Activated T-cell treated with anti-CD3 and anti-CD28 coated beads, Interleukin-2, amount 50 U/mL, for 4 hours (primary cell): ENCODE measurements around the gene MGAM2. TPM values are rescaled to one million over a fixed set of nuclear protein-coding genes. Genes with fewer than 3 reads are reported as not detected.

ENCODE experiments used
- ATAC-seq, 2 donors: fragments of 200-7000 bp; cut with Tn5 transposase; one replicate each; pipeline ENCODE4 v1.10.0; 2021
- DNase-seq: peaks from one replicate; pipeline ENCODE4 v3.0.0-alpha.2; 2020
- H3K27me3 Mint-ChIP-seq: one replicate; pipeline ENCODE4 v1.8.0; 2021; ENCODE audit warnings: low read depth, mixed read lengths
- H3K36me3 Mint-ChIP-seq: one replicate; pipeline ENCODE4 v1.8.0; 2022; ENCODE audit warnings: mixed read lengths; ENCODE audit not compliant: insufficient read depth
- H3K4me1 Mint-ChIP-seq: one replicate; pipeline ENCODE4 v1.8.0; 2021; ENCODE audit warnings: low read depth, mixed read lengths
- H3K4me3 Mint-ChIP-seq: one replicate; pipeline ENCODE4 v1.8.0; 2021; ENCODE audit warnings: mild to moderate bottlenecking, moderate library complexity, mixed read lengths
- H3K9me3 Mint-ChIP-seq: one replicate; pipeline ENCODE4 v1.8.0; 2021; ENCODE audit warnings: mixed read lengths
- total RNA-seq, 3 donors: library from RNA; stranded (reverse); gene quantifications; one replicate each; pipeline ENCODE4 v1.2.1, GENCODE V29; 2021

MGAM2 gene
- total RNA-seq, 3 donors from 2014 or later = not detected

- peaks cover 6% of the 10 kb centered on the region for H3K27me3 Mint-ChIP-seq
- H3K9me3 Mint-ChIP-seq = no peaks in the 10 kb centered on the region
- no peak for ATAC-seq
- H3K4me1 Mint-ChIP-seq = no peaks in the 10 kb centered on the region
- no peaks in the 10 kb centered on the region for H3K36me3 Mint-ChIP-seq
- no peak overlapping the region for H3K4me3 Mint-ChIP-seq
- no peak for DNase-seq
These were observed 6.7 kb upstream of the MGAM2 start for GRCh38 chr7:142104550-142105527.

- no peaks in the 10 kb centered on the region for H3K4me1 Mint-ChIP-seq
- H3K9me3 Mint-ChIP-seq = no peaks in the 10 kb centered on the region
- DNase-seq (no peak), ATAC-seq (no peak)
- H3K36me3 Mint-ChIP-seq = no peaks in the 10 kb centered on the region
- peaks cover 2% of the 10 kb centered on the region for H3K27me3 Mint-ChIP-seq
- no peak overlapping the region for H3K4me3 Mint-ChIP-seq
These were observed 2.6 kb upstream of the MGAM2 start for GRCh38 chr7:142108728-142109505.

DNA sequence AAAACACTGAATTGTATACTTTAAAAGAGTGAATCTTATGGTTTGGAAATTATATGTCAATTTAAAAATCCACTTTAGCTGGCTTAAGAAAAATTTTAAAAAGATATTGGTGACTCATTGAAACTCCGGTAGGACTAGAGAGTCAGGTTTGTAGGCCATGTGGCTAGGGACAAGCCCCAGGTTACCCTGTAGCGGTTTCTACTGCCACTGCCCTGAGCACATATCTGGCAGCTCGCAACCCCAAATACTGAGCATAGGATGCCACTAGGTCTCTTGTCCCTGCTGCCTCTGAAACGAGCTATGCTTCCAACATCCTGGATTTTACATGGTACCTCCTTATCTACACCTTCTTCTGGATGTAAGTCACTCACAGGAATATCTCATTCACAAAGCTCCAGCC, 1.4 kb upstream of the MGAM2 start:
- no peak overlapping the region for H3K4me3 Mint-ChIP-seq
- ATAC-seq = no peak
- peaks cover 2% of the 10 kb centered on the region for H3K27me3 Mint-ChIP-seq
- H3K9me3 Mint-ChIP-seq = no peaks in the 10 kb centered on the region
- H3K4me1 Mint-ChIP-seq = no peaks in the 10 kb centered on the region
- no peak for DNase-seq
- H3K36me3 Mint-ChIP-seq = no peaks in the 10 kb centered on the region

GRCh38 chr7:142110638-142111037, 880 bp upstream of the MGAM2 start:
- Mint-ChIP-seq H3K36me3 (no peaks in the 10 kb centered on the region), H3K27me3 (peaks cover 2% of the 10 kb centered on the region), H3K4me3 (no peak overlapping the region), H3K9me3 (no peaks in the 10 kb centered on the region), H3K4me1 (no peaks in the 10 kb centered on the region)
- ATAC-seq (no peak), DNase-seq (no peak)

GRCh38 chr7:142112086-142112485, 568 bp downstream of the MGAM2 start:
- H3K4me3 Mint-ChIP-seq = no peak overlapping the region
- ATAC-seq = no peak
- H3K9me3 Mint-ChIP-seq = no peaks in the 10 kb centered on the region
- no peaks in the 10 kb centered on the region for H3K4me1 Mint-ChIP-seq
- DNase-seq = no peak
- no peaks in the 10 kb centered on the region for H3K27me3 Mint-ChIP-seq
- H3K36me3 Mint-ChIP-seq = no peaks in the 10 kb centered on the region

DNA sequence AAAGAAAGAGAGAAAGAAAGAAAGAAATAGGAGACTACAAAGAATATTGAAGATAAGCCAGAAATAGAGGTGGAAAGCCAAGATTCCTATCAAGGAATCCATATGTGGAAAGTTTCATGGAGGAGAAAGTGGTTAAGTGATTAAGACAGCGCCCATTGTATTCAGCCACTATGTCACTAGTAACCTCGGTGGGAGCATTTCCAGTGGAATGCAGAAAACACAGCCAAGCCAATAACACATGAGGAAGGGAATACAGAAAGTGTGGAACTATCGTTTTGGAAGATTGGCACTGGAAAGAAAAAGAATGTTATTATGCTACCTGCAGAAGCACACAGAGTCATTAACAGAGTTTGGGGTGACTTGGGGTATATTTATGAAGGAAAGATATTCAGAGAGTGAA, 2.7 kb downstream of the MGAM2 start:
- no peaks in the 10 kb centered on the region for H3K4me1 Mint-ChIP-seq
- no peak overlapping the region for H3K4me3 Mint-ChIP-seq
- H3K27me3 Mint-ChIP-seq = no peaks in the 10 kb centered on the region
- no peaks in the 10 kb centered on the region for H3K36me3 Mint-ChIP-seq
- DNase-seq (no peak), ATAC-seq (no peak)
- no peaks in the 10 kb centered on the region for H3K9me3 Mint-ChIP-seq

DNA sequence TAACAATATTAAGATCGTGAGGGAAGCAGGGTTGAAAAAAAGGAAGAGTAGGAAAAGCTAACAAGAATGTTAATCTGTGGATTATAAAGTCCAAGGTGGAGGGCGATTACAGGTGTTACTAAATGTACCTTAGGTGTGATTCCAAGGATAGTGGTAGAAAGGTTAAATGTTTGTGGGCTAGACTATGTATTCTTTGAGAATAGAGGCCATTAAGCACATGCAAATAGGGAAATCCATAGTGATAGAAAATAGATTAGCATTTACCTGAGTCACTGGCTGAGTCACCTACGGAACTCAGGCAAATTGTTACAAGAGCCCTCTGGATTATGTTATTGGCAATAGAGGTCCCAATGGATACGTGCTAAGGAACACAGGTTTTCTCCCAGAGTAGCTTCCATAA, 9.0 kb downstream of the MGAM2 start:
- Mint-ChIP-seq H3K4me1 (no peaks in the 10 kb centered on the region), H3K36me3 (no peaks in the 10 kb centered on the region), H3K9me3 (no peaks in the 10 kb centered on the region), H3K27me3 (no peaks in the 10 kb centered on the region), H3K4me3 (no peak overlapping the region)
- no peak for DNase-seq
- no peak for ATAC-seq

DNA sequence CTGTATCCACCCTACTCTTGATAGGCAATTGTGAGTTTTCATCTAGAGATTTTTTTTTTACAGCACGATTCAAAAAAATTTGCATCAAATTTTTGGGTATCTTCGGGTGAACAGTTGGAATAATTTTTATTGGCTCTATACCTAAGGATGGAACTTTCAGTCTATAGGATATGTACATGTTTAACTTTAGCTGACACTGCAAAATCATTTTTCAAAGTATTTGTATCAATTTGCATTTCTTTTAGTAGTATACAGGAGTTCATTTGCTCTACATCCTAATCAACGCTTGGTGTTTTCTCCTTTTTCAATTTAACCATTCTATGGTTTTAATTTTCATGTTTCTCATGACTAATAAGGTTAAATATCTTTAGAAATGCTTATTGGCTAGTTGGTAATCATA, 11.7 kb downstream of the MGAM2 start:
- no peak for ATAC-seq
- no peak for DNase-seq
- no peaks in the 10 kb centered on the region for H3K9me3 Mint-ChIP-seq
- no peaks in the 10 kb centered on the region for H3K4me1 Mint-ChIP-seq
- no peak overlapping the region for H3K4me3 Mint-ChIP-seq
- H3K36me3 Mint-ChIP-seq = no peaks in the 10 kb centered on the region
- H3K27me3 Mint-ChIP-seq = peaks cover 5% of the 10 kb centered on the region

DNA sequence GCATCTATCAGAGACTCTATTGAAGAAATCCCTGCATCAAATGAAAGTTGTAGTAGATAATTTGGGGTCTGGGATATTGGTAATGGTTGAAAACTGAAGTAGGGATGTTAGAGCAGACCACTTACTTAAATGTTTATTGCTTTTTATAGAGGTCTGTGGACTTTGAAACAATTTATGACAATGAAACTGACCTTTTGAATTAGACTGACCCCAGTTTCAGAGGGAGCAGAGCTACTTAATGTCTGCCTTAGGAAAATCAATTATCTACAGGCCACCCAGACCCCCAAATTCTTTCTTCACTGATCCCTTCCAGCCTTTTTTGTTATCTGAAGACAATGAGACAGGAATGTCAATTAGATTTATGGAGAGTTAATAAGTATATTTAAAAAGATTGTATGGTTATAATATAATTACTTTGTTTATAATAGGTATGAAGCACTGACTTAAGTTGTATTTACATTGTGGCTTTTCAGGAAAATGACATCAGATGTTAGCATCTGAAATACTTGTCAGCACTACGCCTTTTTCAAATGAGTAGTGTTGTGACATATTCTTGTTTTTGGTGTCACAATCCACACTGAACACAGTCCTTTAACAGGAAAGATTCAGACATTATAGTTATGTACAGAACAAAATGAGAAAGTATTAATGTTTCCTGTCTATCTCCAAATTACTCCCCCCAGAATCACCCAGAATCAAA, 13.9 kb downstream of the MGAM2 start:
- Mint-ChIP-seq H3K4me1 (no peaks in the 10 kb centered on the region), H3K27me3 (peaks cover 6% of the 10 kb centered on the region), H3K9me3 (no peaks in the 10 kb centered on the region), H3K4me3 (no peak overlapping the region), H3K36me3 (no peaks in the 10 kb centered on the region)
- DNase-seq (no peak), ATAC-seq (no peak)

GRCh38 chr7:142130267-142130666, 18.7 kb downstream of the MGAM2 start:
- H3K4me3 Mint-ChIP-seq = no peak overlapping the region
- ATAC-seq = no peak

GRCh38 chr7:142131439-142132185, 20.1 kb downstream of the MGAM2 start:
- no peaks in the 10 kb centered on the region for H3K4me1 Mint-ChIP-seq
- no peaks in the 10 kb centered on the region for H3K9me3 Mint-ChIP-seq
- ATAC-seq = no peak
- no peak for DNase-seq
- no peak overlapping the region for H3K4me3 Mint-ChIP-seq
- no peaks in the 10 kb centered on the region for H3K36me3 Mint-ChIP-seq
- peaks cover 15% of the 10 kb centered on the region for H3K27me3 Mint-ChIP-seq

More at GRCh38 chr7:142130267-142130666, 18.7 kb downstream of the MGAM2 start:
- no peaks in the 10 kb centered on the region for H3K36me3 Mint-ChIP-seq
- peaks cover 13% of the 10 kb centered on the region for H3K27me3 Mint-ChIP-seq
- no peaks in the 10 kb centered on the region for H3K9me3 Mint-ChIP-seq
- DNase-seq = no peak
- no peaks in the 10 kb centered on the region for H3K4me1 Mint-ChIP-seq

- ATAC-seq = no peak
- no peak for DNase-seq
- no peaks in the 10 kb centered on the region for H3K4me1 Mint-ChIP-seq
- peaks cover 9% of the 10 kb centered on the region for H3K27me3 Mint-ChIP-seq
- H3K36me3 Mint-ChIP-seq = no peaks in the 10 kb centered on the region
- no peaks in the 10 kb centered on the region for H3K9me3 Mint-ChIP-seq
- no peak overlapping the region for H3K4me3 Mint-ChIP-seq
These were observed 22.2 kb downstream of the MGAM2 start for GRCh38 chr7:142133731-142134148.

- Mint-ChIP-seq H3K4me3 (no peak overlapping the region), H3K36me3 (no peaks in the 10 kb centered on the region), H3K4me1 (no peaks in the 10 kb centered on the region), H3K9me3 (no peaks in the 10 kb centered on the region), H3K27me3 (peaks cover 9% of the 10 kb centered on the region)
- DNase-seq (no peak), ATAC-seq (no peak)
These were observed 23.4 kb downstream of the MGAM2 start for GRCh38 chr7:142134909-142135308.

GRCh38 chr7:142138996-142139395, 27.5 kb downstream of the MGAM2 start:
- H3K36me3 Mint-ChIP-seq = no peaks in the 10 kb centered on the region
- peaks cover 2% of the 10 kb centered on the region for H3K27me3 Mint-ChIP-seq
- no peaks in the 10 kb centered on the region for H3K9me3 Mint-ChIP-seq
- no peaks in the 10 kb centered on the region for H3K4me1 Mint-ChIP-seq
- no peak overlapping the region for H3K4me3 Mint-ChIP-seq
- ATAC-seq (no peak), DNase-seq (no peak)
